Lower lobe of right lung (tissue), 2 donors: Measurements from ENCODE around the gene PACRG. TPM values are rescaled to one million over a fixed set of nuclear protein-coding genes. Genes with fewer than 3 reads are reported as not detected.

ENCODE experiments used
- ATAC-seq, 2 donors: fragments of 200-7000 bp; cut with Tn5 transposase; one replicate each; pipeline ENCODE4 v1.9.1; 2020 to 2022; ENCODE audit warnings: mild to moderate bottlenecking in 2 of 2, moderate library complexity in 2 of 2
- DNase-seq: peaks from one replicate; pipeline ENCODE4 v3.0.0-alpha.2; 2020
- H3K27ac ChIP-seq: fragments of 200-600 bp; one replicate; pipeline ENCODE4 v1.8.0; 2022
- H3K27me3 ChIP-seq: fragments of 200-600 bp; one replicate; pipeline ENCODE4 v1.8.0; 2022; ENCODE audit warnings: low read depth
- H3K36me3 ChIP-seq: fragments of 200-600 bp; one replicate; pipeline ENCODE4 v1.8.0; 2022; ENCODE audit warnings: mild to moderate bottlenecking
- H3K4me1 ChIP-seq: fragments of 200-600 bp; one replicate; pipeline ENCODE4 v1.8.0; 2022
- H3K4me3 ChIP-seq: fragments of 200-600 bp; one replicate; pipeline ENCODE4 v1.8.0; 2022; ENCODE audit warnings: mild to moderate bottlenecking
- H3K9me3 ChIP-seq: fragments of 200-600 bp; one replicate; pipeline ENCODE4 v1.8.0; 2022
- CTCF ChIP-seq: fragments of 200-600 bp; IDR thresholded peaks from one replicate; pipeline ENCODE4 v1.8.0; 2022; ENCODE audit warnings: antibody characterized with exemption, mild to moderate bottlenecking
- intact Hi-C: fragments of 100-400 bp; cut with DNase I; formaldehyde crosslinking; loops from one replicate; pipeline ENCODE4 v1.11.0; 2022
- total RNA-seq: library from RNA; stranded (reverse); fragmentation: NEBNext Ultra II Directional; extraction: Animal tissue kit (Norgen Biotek cat#: 25700); gene quantifications from one replicate; pipeline ENCODE4 v1.2.1, GENCODE V29; 2021
- donor health status: DM: no; HTN: yes; CAD: no; lungs with severe emphysema.

The PACRG gene
- total RNA-seq, 1 donor from 2014 or later: 5.5 TPM

GRCh38 chr6:163254341-163254835, 526.6 kb downstream of the PACRG start:
- Histone ChIP-seq H3K9me3 (no peaks in the 10 kb centered on the region), H3K36me3 (no peaks in the 10 kb centered on the region), H3K27me3 (no peaks in the 10 kb centered on the region), H3K4me1 (no peaks in the 10 kb centered on the region), H3K4me3 (no peak overlapping the region), H3K27ac (no peak overlapping the region)
- ATAC-seq (no peak), DNase-seq (no peak)
- no peak for TF ChIP-seq CTCF
- intact Hi-C loops: no loop called here

GRCh38 chr6:163255265-163255664, 527.5 kb downstream of the PACRG start:
- no peak for ATAC-seq
- peaks cover 5% of the 10 kb centered on the region for H3K4me1 ChIP-seq
- no peak for DNase-seq
- H3K27ac ChIP-seq: no peak overlapping the region
- H3K27me3 ChIP-seq: no peaks in the 10 kb centered on the region
- no peak overlapping the region for H3K4me3 ChIP-seq
- no peaks in the 10 kb centered on the region for H3K36me3 ChIP-seq
- intact Hi-C loops: no loop called here
- no peak for TF ChIP-seq CTCF
- no peaks in the 10 kb centered on the region for H3K9me3 ChIP-seq

GRCh38 chr6:163259689-163260088, 531.9 kb downstream of the PACRG start:
- Histone ChIP-seq H3K4me1 (peaks cover 13% of the 10 kb centered on the region), H3K27me3 (no peaks in the 10 kb centered on the region), H3K27ac (no peak overlapping the region), H3K36me3 (no peaks in the 10 kb centered on the region), H3K4me3 (no peak overlapping the region), H3K9me3 (no peaks in the 10 kb centered on the region)
- no peak for TF ChIP-seq CTCF
- ATAC-seq (no peak), DNase-seq (no peak)
- intact Hi-C loops: no loop called here

GRCh38 chr6:163260111-163260895, 532.5 kb downstream of the PACRG start:
- Histone ChIP-seq H3K27me3 (no peaks in the 10 kb centered on the region), H3K9me3 (no peaks in the 10 kb centered on the region), H3K27ac (no peak overlapping the region), H3K4me3 (no peak overlapping the region), H3K4me1 (peaks cover 13% of the 10 kb centered on the region), H3K36me3 (no peaks in the 10 kb centered on the region)
- DNase-seq (no peak), ATAC-seq (no peak)
- TF ChIP-seq CTCF: no peak
- intact Hi-C loops: no loop called here

GRCh38 chr6:163260911-163261310, 533.1 kb downstream of the PACRG start:
- ATAC-seq (no peak), DNase-seq (no peak)
- H3K4me3 ChIP-seq: no peak overlapping the region
- intact Hi-C loops: no loop called here
- no peaks in the 10 kb centered on the region for H3K9me3 ChIP-seq
- peaks cover 13% of the 10 kb centered on the region for H3K4me1 ChIP-seq
- H3K27ac ChIP-seq: no peak overlapping the region
- H3K27me3 ChIP-seq: no peaks in the 10 kb centered on the region
- no peaks in the 10 kb centered on the region for H3K36me3 ChIP-seq
- no peak for TF ChIP-seq CTCF
